Activated gamma-delta T cell (primary cell): ENCODE measurements around the gene PARD6B.
"Not testable (repeated sequence)": the region's sequence is repeated elsewhere in the genome, so short reads cannot be mapped to it uniquely, and the experiment has no call there.

Source experiments
- DNase-seq: peaks from one replicate; lab custom pipeline; 2025; lab: John Stamatoyannopoulos, UW

PARD6B gene

DNA sequence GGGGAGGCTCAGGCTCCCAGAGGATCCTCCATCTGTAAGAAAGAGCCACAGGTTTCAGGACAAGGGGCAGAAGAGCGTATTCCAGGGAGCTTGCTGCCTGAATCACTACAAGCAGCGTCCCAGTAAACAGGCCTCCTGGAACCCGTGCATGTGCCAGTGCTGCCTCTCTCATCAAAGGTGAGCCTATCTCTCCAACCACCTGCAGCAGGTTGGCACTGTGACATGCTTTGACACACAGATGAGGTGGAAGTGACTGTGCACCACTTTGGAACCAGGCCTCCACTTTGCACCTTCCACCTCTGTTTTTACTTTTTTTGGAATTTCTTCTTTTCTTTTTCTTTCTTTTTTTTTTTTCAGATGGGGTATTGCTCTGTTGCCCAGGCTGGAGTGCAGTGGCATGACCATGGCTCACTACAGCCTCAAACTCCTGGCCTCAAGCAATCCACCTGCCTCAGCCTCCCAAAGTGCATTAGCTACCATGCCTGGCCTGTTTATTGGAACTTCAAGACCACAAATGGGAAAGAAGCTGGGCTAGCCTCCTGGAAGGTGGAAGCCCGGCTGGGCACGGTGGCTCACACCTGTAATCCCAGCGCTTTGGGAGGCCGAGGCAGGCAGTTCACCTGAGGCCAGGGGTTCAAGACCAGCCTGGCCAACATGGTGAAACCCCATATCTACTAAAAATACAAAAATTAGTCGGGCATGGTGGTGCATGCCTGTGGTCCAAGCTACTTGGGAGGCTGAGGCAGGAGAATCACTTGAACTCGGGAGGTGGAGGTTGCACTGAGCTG is 27.5 kb upstream of the PARD6B start:
- DNase-seq, result not testable (repeated sequence)

DNA sequence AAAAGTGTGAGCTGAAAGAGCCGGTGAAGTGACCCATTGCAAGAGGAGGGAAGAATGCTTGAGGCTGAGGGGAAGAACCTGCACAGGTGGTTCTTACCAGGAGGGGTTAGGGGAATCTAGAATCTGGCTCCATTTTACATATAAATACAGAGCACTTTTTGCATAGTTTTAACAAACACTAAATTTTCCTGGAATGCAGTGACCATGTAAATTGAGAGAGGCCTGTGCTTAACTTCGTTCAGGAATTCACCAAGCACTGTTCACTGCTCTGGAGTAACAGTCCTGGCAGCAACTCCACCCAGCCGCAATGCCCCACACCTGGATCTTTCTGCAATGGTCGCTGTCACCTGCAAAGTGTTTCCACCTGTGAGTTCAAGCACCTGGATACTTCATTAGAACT is 26.9 kb upstream of the PARD6B start:
- DNase-seq, result no peak

DNA sequence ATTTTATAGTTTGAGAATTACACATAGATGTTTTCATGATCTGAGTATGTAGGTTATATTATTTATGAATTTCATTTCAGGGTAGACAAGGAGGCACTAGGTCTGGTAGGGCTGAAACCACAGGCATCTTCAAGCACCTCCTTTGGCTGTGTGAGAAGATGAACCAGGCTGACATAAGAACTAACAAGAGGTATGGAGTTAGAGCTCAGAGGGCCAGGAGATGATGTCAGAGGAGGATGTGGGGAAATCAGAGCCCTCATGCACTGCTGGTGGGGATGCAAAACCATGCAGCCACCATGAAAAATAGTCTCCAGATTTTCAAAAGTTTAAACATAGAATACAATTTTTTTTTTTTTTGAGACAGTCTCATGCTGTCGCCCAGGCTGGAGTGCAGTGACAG is 26.4 kb upstream of the PARD6B start:
- no peak for DNase-seq

DNA sequence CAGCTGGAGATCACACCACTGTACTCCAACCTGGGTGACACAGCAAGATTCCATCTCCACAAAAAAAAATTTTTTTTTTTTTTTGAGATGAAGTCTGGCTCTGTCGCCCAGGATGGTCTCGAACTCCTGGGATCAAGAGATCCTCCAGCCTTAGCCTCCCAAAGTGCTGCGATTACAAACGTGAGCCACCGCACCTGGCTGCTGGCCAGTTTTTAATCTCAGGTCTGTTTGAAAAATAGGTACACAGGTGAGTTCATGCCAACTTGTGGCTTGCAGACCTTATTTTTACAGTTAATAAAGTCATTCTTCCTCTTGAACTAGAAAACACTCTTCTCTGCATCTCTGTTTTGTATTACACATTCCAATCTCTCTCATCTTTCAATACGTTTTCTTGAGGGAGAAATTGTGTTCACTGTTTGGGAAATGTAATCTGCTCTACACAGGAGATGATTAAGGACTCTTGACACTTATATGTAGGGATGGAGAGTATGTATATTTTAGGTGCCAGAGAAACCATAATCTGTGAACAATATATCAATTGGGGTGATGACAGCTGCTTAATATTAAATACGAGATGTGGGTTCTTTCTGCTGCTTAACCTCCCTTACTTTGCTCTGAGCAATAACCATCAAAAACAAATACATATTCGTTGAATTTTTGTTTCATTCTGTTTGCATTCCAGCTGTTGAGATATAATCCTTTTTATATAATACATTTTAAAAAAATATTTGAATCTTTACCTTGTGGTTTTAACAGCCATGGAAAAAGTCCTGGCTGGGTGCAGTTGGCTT is 22.3 kb upstream of the PARD6B start:
- no peak for DNase-seq

DNA sequence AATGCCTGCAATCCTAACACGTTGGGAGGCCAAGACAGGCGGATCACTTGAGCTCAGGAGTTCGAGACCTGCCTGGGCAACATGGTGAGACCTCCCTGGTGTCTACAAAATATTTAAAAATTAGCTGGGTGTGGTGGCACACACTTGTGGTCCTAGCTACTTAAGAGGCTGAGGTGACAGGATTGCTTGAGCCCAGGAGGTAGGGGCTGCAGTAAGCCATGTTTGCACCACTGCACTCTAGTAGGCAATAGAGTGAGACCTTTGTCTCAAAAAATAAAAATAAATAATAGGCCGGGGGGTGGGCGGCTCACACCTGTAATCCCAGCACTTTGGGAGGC is 21.8 kb upstream of the PARD6B start:
- DNase-seq, result no peak

DNA sequence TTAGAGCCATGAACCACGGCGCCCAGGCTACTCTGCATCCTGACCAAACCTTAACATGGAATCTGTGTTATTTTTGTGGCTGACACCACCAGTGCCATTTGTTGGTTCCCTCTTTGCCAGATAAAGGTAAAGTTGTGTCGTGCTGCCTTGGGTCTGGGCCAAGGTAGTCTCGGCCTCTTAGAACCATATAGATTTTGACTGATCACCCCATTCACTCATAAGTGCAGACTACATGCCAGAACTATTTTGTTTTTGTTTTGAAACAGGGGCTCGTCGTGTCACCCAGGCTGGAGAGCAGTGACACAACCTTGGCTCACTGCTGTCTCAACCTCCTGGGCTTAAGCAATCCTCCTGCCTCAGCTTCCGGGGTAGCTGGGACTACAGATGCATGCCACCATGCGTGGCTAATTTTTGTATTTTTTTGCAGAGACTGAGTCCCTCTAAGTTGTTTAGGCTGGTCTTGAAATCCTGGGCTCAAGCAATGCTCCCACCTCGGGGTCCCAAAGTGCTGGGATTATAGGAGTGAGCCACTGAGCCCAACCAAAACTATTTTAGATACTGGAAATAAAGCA is 20.8 kb upstream of the PARD6B start:
- DNase-seq, result no peak

DNA sequence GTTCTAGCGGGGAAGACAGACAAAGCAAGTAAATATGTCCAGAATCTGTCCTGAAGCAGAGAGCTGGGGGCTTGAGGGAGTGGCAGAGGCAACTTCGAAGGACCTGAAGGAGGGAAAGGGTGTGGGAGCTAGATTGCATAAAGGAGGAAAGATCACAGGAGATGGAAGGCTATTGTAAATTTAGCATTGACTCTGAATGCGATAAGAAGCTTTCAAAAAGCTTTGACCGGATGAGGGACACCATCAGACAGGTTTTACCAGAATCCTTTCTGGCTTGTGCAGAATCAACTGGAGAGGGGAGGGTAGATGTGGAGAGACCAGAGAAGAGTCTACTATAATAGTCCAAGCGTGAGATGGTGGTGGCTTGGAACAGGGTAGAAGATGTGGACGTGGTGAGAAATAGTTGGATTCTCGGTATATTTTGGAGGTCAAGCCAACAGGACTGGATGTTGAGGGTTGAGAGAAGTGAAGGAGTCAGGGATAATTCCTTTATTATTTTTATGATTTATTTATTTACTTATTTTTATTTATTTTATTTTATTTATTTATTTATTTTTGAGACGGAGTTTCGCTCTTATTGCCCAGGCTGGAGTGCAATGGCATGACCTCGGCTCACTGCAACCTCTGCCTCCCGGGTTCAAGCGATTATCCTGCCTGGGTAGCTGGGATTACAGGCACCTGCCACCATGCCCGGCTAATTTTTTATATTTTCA is 20.1 kb upstream of the PARD6B start:
- no peak for DNase-seq

DNA sequence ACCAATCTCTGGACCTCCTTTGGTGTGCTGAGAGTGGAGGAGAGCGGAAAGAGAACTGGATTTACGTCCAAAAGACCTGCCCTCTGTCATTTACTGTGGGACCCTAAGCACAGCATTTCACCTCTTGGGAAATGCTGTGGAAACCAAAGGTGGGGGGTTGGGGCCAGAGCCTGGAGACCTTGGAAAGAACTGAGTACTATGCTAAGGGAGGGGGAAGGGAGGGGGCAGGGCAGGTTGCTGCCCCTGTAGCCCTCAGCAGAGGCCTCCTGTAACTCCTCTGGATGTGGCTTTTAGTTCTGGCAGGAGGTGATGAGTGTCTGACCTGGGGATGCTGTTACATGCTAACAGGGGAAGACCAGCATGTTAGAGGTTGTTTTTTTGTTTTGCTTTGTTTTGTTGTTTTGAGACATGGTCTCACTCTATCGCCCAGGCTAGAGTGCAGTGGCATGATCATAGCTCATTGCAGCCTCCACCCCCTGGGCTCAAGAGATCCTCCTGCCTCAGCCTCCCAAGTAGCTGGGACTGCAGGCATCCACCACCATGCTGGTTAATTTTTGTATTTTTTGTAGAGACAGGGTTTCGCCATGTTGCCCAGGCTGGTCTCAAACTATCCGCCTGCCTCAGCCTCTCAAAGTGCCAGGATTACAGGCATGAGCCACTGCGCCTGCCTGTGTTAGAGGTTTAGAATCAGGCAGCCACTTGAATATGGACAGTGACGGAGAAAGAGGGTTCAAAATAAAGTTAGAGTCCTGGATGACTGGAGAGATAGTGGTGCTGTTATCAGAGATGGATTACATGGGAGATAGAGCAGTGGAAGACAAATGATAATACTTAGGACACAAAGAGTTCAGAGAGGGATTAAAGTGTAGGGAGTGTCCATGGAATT is 18.4 kb upstream of the PARD6B start:
- DNase-seq, result no peak

DNA sequence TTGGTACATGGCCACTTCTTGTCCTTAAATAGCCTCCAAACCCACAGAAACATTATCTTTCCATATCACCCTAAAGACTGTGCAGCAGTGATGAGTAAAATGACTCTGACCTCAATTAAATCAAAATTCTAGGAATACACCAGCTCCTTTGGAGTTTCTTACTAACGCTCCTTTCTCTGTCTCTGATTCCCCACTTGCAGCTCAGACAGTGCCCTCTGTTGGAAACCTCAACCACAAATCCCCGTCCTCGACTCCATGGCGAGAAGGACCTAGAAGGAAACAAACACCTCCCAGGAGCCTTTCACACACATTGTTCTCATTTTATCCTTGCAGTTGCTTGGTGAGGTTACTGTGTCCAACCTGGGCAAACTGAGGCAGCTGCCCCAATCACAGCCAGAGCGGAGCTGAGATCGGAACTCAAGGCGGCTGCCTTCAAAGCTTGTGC is 17.7 kb upstream of the PARD6B start:
- DNase-seq, result no peak

DNA sequence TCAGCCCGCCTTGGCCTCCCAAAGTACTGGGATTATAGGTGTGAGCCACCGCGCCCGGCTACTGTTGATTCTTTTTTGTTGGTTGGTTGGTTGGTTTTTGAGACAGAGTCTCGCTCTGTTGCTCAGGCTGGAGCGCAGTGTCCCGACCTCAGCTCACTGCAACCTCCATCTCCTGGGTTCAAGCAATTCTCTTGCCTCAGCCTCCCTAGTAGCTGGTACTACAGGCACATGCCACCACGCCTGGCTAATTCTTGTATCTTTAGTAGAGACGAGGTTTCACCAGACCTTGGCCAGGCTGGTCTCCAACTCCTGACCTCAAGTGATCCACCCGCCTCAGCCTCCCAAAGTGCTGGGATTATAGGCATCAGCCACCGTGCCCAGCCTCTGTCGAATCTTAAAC is 17.0 kb upstream of the PARD6B start:
- not testable (repeated sequence) for DNase-seq

DNA sequence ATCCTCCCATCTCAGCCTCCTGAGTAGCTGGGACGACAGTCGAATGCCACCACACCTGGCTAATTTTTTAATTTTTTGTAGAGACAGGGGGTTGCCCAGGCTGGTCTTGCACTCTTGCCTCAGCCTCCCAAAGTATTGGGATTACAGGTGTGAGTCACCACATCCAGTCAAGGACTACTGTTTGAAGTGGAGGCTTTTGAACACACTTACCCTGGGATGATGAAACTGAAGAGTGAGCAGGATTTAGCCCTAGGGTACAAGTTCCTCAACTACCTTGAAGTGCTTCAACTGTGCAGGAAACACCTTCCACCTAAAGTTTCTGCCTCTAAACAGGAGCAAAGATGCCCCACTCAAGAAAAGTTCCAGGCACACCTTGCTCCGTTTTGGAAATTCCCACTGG is 15.7 kb upstream of the PARD6B start:
- DNase-seq, result no peak

DNA sequence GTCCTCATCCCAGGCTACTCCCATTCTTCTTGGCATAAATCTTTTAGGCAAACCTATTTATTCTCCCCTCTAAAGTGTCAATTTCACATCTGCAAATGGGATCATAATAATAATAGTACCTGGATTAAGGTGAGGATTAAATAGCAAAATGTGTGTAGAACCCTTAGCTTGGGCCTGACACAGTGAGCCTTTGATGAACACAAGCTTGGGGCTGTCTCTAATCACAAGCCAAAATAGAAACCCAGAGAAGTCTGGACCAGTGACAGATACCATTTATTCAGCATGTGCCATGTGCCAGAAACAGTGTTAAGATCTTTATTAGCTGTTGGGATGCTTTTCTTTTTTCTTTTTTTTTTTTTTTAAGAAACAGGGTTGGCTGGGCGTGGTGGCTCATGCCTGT is 14.9 kb upstream of the PARD6B start:
- no peak for DNase-seq

DNA sequence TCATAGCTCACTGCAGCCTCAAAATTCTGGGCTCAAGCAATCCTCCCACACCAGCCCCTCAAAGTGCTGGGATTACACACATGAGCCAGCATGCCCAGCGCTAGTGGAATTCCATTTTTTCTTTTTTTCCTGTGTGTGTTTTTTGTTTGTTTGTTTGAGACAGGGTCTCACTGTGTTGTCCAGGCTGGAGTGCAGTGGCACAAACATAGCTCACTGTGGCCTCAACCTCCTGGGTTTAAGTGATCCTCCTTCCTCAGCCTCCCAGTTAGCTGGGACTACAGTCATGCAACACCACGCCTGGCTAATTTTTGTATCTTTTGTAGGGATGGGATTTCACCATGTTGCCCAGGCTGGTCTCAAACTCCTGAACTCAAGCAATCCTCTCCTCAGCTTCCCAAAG is 14.1 kb upstream of the PARD6B start:
- no peak for DNase-seq

DNA sequence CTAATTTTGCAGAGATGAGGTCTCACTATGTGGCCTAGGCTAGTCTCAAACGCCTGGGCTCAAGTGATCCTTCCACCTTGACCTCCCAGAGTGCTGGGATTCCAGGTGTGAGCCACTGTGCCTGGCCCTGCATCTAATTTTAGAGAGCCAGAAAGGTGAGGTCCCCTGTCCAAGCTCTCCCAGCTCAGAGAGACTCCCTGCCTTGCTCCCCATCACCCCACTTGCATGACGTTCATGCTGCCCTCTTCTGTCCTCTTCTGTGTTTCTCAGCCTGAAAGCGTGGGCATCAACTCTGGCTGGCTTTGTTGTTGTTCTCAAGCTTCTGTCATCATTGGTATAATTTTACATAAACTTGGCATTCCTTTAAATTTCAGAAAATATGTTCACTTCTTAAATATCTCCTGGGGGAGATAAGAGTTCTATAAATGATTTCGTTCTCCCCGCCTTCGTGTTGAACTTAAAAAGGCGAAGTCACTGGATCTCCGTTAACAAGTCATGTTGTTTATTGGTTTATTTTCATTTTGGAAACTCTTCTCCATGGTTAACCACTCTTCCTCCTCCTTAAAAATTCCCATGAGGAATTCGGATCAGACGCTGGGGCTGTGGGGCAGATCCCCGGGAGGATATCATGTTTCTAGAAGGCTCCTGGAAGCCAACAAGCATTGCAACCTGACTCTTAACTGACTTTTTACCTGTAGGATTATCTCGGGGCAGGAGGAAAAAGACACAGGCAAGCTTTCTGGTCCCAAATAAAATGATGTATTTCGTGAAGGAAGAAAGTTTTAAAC is 13.2 kb upstream of the PARD6B start:
- no peak for DNase-seq

DNA sequence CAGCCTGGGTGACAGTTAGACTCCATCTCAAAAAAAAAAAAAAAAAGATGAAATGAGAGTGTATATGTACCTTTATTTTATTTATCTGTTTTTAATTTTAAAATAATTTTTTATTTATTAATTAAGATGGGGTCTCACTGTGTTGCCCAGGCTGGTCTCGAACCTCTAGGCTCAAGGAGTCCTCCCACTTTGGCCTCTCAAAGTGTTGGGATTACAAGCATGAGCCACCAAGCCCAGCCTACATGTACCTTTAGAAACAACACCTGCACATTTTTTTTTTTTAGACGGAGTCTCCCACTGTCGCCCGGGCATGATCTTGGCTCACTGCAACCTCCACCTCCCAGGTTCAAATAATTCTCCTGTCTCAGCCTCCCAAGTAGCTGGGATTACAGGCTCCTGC is 12.1 kb upstream of the PARD6B start:
- DNase-seq, result no peak

DNA sequence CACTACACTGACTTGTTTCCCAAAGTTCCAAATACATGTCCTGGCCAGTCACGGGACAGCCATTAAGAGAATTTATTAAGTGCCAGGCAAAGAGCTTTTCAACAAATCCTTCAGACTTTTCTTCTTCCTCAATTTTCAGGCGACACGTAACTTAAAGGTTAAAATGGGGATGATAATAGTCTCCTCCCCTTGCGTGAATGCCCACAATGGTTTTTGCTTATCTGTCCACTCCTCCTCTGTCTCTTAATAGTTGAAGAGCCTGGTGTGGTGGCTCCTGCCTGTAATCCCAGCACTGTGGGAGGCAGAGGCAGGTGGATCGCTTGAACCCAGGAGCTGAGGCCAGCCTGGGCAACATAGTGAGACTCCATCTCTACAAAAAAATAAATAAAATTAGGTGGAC is 11.4 kb upstream of the PARD6B start:
- DNase-seq, result no peak

DNA sequence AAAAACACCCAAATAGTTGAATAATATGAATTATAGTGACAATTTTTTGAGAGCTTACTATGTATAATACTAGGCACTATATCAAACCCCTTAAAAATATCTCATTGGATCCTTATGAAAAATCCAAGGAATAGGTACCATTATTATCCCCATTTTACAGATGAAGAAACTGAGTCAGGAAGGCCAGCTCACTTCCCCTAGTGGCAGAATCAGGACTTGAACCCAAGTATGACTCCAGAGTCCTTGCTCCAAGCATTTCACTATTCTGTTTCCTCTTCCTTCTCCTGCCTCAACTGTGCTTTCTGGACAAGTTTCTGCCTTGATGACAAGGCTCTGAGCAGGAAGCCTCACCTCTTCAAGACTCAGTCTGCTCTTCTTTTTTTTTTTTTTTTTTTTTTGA is 10.8 kb upstream of the PARD6B start:
- DNase-seq, result no peak

DNA sequence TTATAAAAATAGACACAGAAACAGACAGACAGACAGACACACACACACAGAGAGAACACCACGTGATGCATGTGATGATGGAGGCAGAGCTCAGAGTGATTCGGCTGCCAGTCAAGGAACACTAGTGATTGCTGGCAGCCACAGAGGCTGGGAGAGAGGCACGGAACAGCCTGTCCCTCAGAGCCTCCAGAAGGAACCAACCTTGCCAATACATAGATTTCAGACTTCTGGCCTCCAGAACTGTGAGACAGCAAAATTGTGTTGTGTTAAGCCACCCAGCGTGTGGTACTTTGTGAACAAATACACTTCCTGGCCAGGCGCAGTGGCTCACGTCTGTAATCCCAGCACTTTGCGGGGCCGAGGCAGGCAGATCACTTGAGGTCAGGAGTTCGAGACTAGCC is 9.5 kb upstream of the PARD6B start:
- DNase-seq, result no peak

DNA sequence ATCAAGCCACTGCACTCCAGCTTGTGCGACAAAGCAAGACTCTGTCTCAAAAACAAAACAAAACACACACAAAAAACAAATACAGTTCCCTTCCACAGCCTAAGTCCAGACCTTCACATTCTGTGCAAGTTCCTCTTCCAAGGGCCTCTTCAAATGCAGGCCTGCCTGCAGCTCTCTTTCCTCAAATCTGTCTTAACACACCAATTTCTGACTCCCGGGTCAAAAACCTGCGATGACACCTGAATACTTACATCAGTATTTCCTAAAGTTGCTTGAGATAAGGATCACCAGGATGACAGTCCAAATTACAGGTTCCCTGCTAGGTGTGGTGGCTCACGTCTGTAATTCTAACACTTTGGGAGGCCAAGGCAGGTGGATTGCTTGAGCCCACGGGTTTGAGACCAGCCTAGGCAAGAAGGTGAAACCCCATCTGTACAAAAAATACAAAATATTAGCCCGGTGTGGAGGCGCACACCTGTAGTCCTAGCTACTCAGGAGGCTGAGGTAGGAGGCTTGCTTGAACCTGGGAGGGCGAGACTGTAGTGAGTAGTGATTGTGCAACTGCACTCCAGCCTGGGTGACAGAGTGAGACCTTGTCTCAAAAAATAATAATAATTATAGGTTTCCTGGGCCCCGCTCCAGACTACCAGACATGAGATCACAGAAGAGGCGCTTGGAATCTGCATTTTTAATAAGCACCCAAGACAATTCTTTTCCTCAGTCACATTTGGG is 8.8 kb upstream of the PARD6B start:
- DNase-seq, result no peak

DNA sequence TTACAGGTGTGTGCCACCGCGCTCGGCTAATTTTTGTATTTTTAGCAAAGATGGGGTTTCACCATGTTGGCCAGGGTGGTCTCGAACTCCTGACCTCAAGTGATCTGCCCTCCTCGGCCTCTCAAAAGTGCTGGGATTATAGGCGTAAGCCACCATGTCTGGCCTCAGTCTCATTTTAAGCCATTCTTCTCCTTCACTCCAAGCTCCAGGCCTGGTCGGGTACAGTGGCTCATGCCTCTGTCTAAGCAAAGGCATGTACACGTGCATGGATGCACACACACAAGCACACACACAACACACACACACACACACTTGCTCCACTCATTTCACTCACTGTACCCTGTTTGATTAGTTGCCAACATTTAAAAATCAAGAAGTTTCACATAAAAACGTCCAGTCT is 7.7 kb upstream of the PARD6B start:
- DNase-seq, result no peak
